HG02678 (cell line): Measurements from ENCODE around the gene SMIM12.
"Not testable (repeated sequence)": the region's sequence is repeated elsewhere in the genome, so short reads cannot be mapped to it uniquely, and the experiment has no call there.

Experiments
- ATAC-seq: cut with Tn5 transposase; IDR thresholded peaks from one replicate; pipeline ENCODE4 v1.9.1; 2021; ENCODE audit warnings: mild to moderate bottlenecking, moderate library complexity; ENCODE audit not compliant: unreplicated experiment

Gene SMIM12

DNA sequence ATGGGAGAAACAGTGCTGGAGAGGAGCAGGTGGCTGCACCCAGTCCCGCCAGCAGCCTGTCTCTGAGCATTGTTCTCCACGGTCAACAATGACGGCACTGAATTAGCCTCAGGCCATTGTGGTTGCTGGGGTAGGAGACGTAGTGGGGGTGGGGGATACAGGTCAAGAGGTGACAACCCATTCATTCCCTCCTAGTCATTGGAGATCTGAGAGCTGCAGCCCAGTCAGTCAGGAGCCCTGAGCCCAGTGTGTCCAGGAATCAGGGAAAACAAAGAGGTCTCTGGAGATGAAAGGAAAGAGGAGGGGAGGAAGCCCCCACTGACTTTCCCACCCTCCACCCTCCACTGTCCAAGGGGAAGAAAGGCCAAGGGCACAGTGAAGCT, 15.3 kb downstream of the SMIM12 start:
- no peak for ATAC-seq

GRCh38 chr1:34843392-34844251, 15.9 kb downstream of the SMIM12 start:
- no peak for ATAC-seq

- no peak for ATAC-seq
Observed at GRCh38 chr1:34842952-34843371, 16.6 kb downstream of the SMIM12 start.

DNA sequence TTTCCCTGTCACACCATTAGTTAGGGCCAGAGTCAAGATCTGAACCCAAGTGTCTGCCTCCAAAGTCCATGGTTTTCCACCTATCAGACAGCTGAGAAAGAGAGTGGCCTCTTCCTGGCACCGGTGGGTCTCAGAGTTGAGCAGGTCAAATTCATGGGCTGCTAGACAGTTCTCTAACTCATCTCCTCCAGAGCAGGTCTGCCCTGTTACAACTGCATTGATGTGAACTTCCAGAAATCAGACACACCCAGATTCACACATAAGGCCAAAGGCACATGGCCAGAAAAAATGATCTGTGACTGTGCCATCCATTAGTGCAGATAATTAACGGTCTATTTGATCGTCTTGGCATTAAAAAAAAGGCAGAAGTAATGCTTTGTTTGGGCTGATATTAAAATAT, 17.5 kb downstream of the SMIM12 start:
- ATAC-seq: no peak

DNA sequence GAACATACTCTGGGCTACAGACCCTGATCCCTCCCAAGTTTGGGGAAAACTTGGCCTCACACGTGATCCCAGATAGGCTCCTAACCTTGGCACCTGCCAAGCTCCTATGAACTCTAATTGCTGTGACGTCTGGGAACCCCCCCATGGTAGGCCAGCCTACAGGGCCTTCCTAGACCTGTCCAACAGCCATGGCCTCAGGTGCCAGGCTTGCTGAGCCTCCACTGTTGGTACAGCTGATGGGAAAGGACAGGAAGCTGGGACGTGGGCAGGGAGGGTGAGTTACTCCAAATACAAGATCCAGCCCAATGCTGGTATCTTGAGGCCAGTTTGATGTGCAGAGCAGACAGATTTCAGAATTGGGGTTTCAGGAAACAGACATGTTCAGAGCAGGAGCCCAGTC, 19.1 kb downstream of the SMIM12 start:
- ATAC-seq: no peak

DNA sequence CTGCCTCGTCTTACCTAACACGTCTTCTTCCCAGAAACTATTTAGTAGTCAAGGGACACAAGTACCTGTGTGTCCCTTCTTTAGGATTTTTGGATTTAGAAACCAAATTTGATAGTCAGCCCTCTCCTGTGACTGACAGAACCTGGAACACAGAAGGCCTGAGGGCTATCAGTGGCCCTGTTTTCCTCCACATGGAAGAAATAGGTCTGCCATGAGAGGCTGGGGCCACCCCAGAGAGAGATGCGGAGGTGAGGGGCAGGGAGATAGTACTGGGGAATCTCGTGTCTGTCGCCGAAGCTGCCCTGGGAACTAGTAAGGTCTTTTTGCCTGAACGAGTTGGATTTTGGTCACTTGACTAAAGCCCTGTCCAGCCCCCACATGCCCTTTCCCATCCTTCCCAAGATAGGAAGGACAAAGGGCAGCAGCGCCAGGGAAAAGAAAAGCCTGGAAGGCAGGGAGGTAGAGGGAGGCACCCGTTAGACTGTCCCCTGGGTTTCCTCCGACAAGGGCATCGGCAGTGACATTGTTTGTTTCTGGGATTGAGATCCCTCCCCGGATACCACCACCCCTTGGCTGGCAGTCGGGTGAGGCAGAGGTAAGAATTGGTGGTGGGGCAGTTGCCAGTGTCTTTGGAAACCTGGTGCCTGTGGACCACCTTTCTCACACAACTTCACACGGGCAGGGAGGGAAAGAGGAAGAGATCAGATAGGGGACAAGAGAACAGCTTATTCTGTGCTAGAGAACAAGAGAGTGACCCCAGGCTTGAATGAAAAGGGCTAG, 19.8 kb downstream of the SMIM12 start:
- no peak for ATAC-seq

- no peak for ATAC-seq
Observed at GRCh38 chr1:34833711-34834110, 25.8 kb downstream of the SMIM12 start.

DNA sequence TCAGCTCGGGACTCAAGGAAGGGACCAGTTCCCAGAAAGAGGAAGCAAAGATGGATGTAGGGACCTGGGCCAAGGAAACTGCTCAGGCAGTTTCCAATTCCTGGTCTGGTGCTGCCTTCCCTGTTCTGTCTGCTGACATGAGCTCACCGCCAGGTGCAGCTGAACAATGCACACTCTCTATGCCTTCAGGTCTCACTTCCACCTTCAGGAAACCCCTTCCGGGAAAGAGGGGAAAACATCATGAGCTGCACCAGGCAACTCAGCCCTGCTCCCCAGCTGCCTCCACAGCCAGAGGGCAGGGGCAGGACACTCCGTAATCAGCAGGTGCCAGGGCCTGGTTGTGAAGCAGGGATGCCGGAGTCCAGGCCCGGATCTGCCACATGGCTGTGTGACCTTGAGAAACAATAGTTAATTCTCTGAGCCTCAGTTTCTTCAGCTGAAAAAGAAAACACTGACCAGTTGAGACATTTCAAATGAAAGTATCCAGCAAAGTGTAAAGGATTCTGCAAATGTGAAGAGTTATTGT, 27.8 kb downstream of the SMIM12 start:
- ATAC-seq: no peak

DNA sequence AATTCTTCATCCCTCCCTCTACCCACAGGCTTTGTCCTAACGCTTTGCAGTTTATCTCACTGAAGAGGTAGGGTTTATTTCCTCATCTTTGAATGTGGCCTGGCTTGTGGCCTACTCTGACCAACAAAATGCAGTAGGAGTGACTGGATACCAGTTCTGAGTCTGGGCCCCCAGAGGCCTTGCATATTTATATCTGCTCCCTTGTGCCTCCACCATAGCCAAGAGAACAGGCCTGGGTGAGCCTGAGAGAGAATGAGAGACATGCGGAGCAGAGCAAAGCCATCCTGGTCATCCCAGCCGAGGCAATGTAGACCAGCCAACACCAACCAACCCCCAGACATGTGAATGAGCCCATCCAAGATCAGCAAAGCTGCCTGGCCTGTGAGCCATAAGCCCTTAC, 30.3 kb downstream of the SMIM12 start:
- no peak for ATAC-seq

GRCh38 chr1:34828611-34829010, 30.9 kb downstream of the SMIM12 start:
- no peak for ATAC-seq

DNA sequence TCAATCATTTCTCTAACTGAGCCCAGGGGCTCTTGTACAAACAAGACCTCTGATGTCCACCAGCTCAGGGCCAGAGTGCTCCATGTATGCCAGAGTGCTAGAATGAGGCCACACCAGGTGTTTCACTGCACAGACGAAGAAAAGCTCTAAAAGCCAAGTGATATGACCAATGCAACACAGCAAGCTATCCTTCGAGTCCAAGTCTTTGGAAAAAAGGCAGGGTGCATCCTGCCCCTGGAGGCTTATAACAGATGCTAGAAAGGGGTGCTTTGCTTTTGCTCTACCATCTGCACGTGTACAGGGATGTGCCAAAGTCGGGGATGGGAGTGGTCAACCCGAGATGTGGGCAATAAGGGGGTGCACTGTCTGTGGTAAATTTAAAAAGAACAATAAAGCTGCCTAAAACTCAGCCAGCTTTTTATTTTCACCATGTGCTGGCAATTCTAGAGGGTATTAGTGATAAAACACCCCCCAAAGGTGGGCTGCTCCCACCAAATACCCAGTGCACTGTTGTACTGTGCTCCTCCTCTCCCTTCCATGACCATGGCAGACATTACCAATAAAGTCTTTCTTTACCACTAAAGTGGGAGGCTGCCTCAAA, 32.1 kb downstream of the SMIM12 start:
- no peak for ATAC-seq

DNA sequence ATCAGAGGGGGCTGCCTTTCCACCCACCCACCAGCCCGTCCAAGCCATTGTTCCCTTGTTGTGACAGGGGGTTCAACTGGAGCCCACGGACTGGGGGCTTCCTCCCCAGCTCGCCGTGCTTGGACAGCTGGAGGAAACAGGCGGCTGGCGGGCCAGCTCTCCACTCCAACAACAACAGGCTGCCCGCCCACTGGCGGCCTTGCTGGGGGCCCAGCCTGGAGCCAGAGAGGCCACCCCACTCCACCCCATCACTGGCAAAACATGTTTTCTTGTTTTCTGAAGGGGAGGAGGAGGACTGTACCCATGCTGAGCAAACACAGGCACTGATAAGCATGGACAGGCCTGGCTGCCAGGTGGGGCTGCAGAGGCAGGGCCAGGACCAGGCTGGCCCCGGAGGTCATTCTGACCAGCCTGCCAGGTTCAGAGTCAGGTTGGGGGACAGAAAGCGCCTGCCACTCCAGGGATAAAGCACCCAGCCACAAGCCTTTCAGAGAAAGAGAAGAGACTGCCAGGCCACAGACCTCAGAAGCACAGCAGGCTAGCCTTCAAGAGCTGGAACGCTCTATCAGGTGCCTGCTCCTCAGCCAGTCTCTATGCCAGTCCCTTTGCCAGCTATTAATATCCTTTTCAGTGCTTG, 34.0 kb downstream of the SMIM12 start:
- ATAC-seq: no peak

GRCh38 chr1:34824817-34825454, 34.6 kb downstream of the SMIM12 start:
- ATAC-seq: no peak

GRCh38 chr1:34822202-34822601, 37.3 kb downstream of the SMIM12 start:
- ATAC-seq: no peak

GRCh38 chr1:34818862-34819261, 40.7 kb downstream of the SMIM12 start:
- ATAC-seq: not testable (repeated sequence)

DNA sequence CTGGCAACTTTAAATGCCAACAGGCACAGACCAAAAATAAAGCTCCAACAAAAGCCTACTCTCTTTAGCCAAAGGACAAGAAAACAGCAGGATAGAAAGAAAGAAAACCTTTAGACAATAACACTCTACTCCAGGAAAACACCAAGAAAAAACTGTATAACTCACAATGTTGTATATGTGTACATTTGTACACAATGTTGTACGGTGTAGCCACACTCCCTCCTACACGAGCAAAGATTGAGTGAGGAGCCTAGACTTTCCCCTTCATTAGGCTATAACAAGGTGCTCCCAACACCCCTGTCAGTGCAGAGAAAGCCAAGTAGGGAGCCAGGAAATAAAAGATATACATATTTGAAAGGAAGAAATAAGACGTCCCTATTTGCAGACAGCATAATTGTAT, 42.8 kb downstream of the SMIM12 start:
- ATAC-seq: no peak

GRCh38 chr1:34816332-34816731, 43.2 kb downstream of the SMIM12 start:
- no peak for ATAC-seq

- ATAC-seq: not testable (repeated sequence)
Observed at GRCh38 chr1:34810781-34811180, 48.8 kb downstream of the SMIM12 start.

DNA sequence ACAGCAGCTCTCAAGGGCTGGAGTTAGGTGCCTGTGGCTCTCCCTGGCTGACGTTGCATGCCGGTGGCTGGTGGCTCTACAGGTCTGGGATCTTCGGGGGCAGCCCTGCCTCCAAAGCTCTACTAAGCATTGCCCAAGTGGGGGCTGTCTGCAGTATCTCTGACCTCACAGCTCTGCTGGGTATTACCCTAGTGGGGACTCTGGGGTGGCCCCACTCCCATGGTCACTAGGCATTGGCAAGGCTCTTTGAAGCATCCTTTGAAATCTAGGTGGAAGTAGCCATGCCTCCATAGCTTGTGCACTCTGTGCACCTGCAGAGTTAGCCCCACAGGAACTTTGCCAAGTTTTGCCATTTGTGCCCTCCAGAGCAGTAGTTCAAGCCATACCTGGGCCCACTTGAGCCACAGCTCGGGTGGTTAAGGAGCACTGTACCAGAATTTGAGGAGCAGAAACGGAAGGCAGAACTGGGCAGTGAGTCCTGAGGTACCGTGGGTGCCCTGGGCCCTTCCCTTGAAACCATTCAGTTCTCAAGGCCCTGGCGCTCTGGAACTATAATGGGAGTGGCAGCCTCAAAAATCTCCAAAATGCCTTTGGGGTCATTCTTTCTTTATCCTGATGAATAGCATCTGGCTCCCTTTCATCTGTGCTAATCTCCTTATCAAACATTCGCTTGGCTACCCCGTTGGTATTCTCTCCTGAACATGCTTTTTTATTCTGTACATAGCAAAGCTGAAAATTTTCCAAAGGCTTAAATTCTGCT, 51.3 kb downstream of the SMIM12 start:
- no peak for ATAC-seq

DNA sequence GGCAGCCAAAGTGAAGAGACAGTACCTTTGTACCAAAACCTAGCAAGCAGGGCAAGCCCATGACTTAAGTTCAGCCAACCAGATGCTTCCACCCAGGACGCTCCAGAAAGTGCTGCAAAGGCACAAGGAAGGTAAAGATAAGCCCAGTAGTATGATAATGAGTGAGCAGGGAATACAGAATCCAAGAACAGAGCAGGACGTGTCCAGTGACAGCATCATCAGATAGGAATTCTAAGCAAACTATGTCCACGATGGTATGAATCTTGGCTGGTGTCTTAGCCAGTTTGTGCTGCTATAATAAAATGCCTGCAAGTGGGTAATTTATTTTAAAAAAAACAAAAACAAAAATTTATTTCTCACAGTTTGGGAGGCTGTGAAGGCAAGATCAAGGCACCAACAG, 53.2 kb downstream of the SMIM12 start:
- ATAC-seq: no peak
